HG03135 (cell line): ENCODE results near the gene CRIM1.

ENCODE experiments used
- ATAC-seq: cut with Tn5 transposase; IDR thresholded peaks from one replicate; pipeline ENCODE4 v1.9.1; 2021; ENCODE audit warnings: mild to moderate bottlenecking, moderate library complexity; ENCODE audit not compliant: unreplicated experiment

The CRIM1 gene

DNA sequence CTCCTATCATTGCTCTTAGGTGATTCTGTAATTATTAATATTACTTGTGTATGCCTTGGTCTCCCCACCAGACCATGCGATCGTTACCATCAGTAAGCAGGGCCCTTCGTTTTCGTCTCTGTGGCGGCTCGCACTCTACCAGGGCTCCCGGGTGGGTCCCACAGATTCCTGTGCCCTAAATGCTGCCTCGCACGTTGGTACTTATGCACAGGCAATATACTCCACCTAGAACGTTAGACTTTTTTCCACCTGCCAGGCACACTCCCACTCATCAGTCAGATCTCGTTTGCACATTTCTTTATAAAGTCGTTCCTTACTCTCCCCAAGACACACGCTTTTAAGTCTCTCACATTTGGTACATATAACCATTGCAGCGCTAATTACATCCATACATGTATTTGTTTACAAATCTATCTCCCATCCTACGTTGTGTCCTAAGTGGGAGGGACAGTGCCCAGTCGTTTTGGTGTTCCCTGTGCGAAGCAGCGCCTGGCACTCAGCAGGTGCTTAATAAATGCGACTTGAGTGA is 241.5 kb downstream of the CRIM1 start:
- peak; percentile 1 for ATAC-seq

DNA sequence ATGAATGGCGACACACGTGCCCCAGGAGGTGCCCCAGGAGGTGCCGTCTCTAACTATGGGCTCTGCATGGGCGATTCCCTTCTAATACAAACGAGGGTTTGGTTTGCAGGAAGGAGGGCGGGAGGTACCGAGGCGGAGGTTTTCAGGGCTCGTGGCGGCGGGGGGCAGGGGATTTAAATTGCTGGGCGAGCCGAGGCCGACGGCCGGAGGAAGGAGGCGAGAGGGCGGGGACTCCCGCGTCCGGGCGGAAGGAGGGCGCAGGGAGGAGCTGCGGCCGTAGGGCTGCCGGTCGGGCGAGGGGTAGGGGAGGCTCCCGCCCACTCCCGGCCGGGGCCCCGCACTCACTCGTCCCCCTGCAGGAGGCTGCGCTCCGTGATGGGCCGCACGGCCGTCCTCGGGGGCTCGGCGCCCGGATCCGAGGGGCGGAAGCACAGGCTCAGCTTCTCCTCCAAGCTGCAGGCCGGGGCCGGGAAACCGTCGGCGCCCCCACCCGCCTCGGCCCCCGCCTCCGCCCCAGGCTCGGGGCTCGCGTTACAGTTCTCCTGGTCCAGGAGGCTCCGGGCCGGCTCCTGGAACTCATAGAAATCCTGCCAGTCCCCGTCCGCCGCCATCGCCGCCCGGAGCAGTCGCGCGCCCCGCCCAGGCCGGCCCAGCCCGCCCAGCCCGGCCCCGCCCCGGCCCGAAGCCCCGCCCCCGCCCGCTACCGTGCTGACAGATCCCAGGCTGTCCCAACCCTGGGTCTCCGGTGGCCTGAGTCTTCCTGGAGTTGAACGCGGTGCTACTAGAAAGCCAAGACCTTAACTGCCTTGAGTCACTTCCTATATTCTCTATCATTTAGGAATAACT is 242.2 kb downstream of the CRIM1 start, which contains the start of gene FEZ2:
Gene FEZ2 (minus strand): TSS at position 637 of the 846 bp plus-strand sequence. CDS start 26 bp downstream, at position 611.
- ATAC-seq = peak; percentile 100
